GM19438 (cell line): ENCODE results near the gene TRDMT1.

ENCODE experiments used
- ATAC-seq: cut with Tn5 transposase; IDR thresholded peaks from one replicate; pipeline ENCODE4 v1.9.1; 2021; ENCODE audit warnings: low read depth; ENCODE audit not compliant: unreplicated experiment

The TRDMT1 gene

DNA sequence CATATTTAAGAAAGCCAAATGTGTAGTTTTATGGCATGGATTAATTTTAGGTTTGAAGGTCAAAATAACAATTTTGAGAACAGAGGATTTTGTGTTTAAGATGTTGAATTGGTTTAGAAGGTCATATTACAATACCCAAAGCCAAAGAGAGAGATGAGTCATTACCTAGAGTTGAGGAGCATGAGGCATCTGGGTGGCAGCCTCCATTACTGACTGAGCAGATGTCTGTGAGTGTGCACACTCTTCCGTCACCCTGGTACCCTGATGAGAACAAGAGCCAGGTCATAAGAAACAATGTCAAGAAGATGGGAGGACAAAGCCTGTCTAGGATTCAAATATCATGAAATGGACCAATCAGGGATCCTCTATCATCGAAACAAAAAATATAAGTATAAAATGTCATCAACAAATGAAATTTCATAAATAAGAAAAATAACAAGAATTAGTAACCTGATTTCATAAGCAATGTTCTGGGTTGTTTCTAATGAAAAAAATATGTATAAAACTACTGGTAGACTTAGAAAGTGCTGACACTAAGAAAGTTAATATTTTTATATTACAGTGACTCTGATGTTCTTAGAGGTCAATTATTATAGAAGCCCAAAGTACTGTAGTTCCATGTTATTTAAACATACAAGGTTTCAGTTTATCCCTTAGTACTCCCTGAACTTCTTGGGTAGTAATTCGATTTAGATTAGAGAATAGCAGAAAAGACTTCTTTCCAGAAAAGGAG, 91.8 kb downstream of the TRDMT1 start:
- no peak for ATAC-seq

DNA sequence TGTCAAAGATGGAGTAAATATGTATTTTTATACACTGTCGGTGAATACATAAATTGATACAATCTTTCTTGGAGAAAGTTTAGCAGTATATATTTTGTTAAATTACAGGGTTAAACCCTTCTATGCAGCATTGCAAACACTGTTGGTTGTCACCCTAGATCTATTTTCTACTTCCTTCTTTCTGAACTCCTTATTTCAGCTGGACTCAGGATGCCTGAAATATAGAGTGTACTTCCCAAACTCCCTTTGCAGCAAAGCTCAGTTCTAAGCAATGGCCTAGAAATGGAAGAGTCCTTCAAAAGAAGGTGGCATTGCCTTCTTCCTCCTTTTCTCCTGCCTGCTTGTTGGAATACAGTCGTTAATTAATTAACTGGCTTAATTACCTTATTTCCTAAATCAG, 92.4 kb downstream of the TRDMT1 start:
- ATAC-seq, result no peak

DNA sequence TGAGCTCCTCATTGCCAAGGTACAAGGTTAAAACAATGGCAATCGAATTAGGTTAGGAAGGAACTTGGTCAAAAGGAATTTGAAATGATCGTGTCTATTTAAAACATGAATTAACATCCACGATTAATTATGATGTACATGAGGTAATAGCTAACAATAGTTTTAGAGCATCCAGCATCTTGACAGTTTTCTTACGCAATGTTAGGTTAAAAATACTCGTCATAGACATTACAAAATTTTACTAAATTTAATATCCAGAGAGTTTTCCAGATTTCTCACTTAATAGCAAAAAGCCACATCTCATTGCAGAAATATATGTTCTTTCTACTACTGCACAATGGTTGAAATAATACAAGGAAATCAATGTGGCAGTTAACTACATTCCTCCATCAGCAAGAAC, 94.5 kb downstream of the TRDMT1 start:
- no peak for ATAC-seq

DNA sequence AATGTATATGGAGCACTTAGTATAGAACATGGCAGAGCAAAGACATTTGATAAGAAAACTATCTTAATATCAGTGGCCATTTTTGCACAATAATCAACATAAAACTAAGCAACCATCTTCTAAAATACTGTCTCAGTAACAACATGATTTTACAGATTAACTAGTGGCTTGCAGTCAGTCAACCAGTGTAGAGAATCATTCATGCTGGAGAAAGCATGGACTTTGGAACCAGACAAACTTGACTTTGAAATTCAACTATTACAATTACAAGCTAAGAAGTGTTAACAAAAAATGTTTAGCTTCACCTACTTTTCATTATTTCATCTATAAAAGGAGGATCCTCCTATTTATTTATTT, 99.6 kb downstream of the TRDMT1 start:
- ATAC-seq, result no peak

DNA sequence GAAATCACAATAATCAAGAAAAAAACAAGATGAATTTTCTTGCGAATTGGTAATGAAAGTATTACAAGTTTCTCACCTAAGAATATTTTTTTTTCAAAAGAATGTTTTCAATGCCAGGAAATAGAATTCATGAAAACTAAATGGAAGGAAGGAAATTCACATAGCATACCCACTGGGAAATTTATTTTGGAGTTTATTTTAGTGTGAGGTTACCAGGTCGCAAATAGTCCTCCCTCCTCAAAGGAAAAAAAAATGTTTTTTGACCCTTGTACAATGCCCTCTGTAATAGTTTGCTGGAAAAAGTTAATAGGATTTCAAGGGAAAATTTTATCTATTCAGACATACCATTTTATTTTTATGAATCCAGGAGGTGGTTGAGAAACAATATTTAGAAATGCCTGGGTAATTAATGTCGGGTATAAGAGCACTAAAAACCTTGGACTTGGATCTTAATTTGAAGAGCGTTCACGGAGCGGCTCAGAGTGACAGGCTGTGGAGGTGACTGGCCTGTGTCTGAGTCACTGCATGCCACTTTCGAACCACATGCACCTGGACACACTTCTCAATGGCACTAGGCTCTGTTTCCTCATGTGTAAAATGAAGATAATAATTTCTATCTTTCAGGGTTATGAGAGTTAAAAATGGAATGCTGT, 100.1 kb downstream of the TRDMT1 start:
- ATAC-seq, result no peak

DNA sequence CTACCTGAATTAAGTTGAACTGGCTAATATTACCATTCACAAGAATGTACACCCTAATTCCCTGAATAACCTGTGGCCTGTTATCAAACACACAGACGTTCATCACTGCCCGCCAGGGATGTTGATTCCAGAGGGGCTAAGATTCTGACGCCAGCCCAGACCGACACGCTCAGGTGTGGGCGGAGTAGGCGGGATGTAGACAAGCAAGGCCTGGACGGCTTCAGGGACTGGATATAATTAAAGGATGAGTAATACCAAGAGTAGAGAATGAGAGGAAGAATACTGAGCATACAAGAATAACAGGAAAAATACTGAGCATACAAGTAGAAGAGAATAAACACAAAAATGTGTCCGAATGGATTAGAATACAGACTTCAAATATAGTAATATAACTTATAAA, 100.9 kb downstream of the TRDMT1 start:
- ATAC-seq, result no peak

DNA sequence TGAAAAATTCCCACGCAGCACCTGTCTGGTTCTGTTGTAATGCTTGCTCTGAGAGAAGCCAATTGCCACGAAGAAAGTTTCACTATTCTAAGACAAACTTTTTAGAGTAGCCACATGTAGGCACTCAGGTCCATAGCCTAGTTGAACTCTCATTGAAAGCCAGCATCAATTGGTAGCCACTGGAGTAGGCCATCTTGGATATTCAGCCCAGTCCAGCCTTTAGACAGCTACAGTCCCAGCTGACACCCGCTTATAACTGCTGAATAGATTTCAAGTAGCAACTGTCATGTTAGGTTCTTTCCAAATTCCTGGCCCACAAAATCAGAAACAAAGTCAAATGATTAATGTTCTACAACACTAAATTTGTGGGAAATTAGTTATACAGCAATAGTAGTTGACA, 103.5 kb downstream of the TRDMT1 start:
- ATAC-seq, result no peak
